Measurements from ENCODE around the gene CAMSAP1. TPM values are rescaled to one million over a fixed set of nuclear protein-coding genes. Genes with fewer than 3 reads are reported as not detected.

CAMSAP1 gene
- total and polyA plus RNA-seq, 9 of the 15 experiments (the other 6 are each of a cell fraction or from before 2014, with no cell fraction given): 1.5 to 28.8 (median 14.3) TPM

DNA sequence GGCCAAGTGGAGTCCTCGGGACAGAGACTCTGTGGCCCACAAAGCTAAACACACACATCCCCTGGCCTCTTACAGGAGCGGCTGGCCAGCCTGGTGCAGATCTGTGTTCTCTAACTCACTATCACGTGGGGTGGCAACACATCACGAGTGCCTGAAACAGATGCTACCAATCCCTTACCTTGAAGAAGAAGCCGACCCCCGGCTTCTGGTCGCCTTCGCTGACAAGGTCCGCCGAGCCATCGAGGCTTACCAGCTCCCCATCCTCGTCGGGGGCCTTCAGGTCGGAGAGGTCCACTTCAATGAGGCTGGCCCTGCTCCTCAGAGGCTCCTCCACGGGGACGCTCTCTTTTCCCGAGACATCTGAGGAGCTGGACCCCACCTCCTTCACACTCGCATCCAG lies 86.7 kb downstream of the CAMSAP1 start:
- intact Hi-C loops (cut with micrococcal nuclease) (no loop called here), in situ Hi-C loops (cut with MboI) (no loop called here)
- DNase-seq (ENCODE audit: extremely low read depth in 1 of 4, low spot score in 3 of 4) (no peak), ATAC-seq (no peak), FAIRE-seq (no peak)
- Histone ChIP-seq H3K9me1 (ENCODE audit: control insufficient read depth, insufficient read depth, low read length) (peaks cover 7% of the 10 kb centered on the region), H4K20me1 (replicated peaks; ENCODE audit: control insufficient read depth, insufficient read depth, low read length) (no peaks in the 10 kb centered on the region), H3K4me1 (replicated peaks in 1 of 2; ENCODE audit: control insufficient read depth in 2 of 2, insufficient read depth in 2 of 2, low read length in 2 of 2) (peaks cover 0 to 3% of the 10 kb centered on the region in 2 experiments; a peak in 1 of 5 replicates), H2AFZ (ENCODE audit: low read depth, low read length) (no peak overlapping the region), H3K4me3 (no peak overlapping the region), H3K9me3 (replicated peaks; ENCODE audit: control insufficient read depth, insufficient read depth, low read depth, low read length) (no peaks in the 10 kb centered on the region), H3K36me3 (ENCODE audit: control insufficient read depth, insufficient read depth, low read length) (peaks cover 88% of the 10 kb centered on the region; the same call in 2 of the 3 replicates), H3K9ac (ENCODE audit: insufficient read depth in 1 of 2, low read depth in 2 of 2, low read length in 2 of 2) (no peak overlapping the region), H3K27ac (ENCODE audit: extremely low read depth, low read depth, low read length) (no peak overlapping the region), H3K27me3 (ENCODE audit: control insufficient read depth in 2 of 2, insufficient read depth in 2 of 2, low read length in 2 of 2) (no peaks in the 10 kb centered on the region), H3K79me2 (ENCODE audit: control insufficient read depth, insufficient read depth, low read length) (no peaks in the 10 kb centered on the region), H3K4me2 (ENCODE audit: insufficient read depth, low read length) (no peak overlapping the region)
- WGBS (ENCODE audit: insufficient coverage, low coverage, missing lambda C conversion rate): 94% methylated on average over 15 of the region's 18 CpGs
- POLR2A ChIA-PET: no interaction called here
- no TSS peak for BruUV-seq (replicated peaks)
- CTCF ChIA-PET (ENCODE audit: low intra/inter-chr PET ratio): no interaction called here
- no peak for TF ChIP-seq ZKSCAN8 (CRISPR knock-in tag; IDR thresholded peaks at IDR 0.05)
- TF ChIP-seq, protein P1, sequence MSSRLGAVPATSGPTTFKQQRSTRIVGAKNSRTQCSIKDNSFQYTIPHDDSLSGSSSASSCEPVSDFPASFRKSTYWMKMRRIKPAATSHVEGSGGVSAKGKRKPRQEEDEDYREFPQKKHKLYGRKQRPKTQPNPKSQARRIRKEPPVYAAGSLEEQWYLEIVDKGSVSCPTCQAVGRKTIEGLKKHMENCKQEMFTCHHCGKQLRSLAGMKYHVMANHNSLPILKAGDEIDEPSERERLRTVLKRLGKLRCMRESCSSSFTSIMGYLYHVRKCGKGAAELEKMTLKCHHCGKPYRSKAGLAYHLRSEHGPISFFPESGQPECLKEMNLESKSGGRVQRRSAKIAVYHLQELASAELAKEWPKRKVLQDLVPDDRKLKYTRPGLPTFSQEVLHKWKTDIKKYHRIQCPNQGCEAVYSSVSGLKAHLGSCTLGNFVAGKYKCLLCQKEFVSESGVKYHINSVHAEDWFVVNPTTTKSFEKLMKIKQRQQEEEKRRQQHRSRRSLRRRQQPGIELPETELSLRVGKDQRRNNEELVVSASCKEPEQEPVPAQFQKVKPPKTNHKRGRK (tag; IDR thresholded peaks at IDR 0.05): no peak
- TF ChIP-seq, protein P2, sequence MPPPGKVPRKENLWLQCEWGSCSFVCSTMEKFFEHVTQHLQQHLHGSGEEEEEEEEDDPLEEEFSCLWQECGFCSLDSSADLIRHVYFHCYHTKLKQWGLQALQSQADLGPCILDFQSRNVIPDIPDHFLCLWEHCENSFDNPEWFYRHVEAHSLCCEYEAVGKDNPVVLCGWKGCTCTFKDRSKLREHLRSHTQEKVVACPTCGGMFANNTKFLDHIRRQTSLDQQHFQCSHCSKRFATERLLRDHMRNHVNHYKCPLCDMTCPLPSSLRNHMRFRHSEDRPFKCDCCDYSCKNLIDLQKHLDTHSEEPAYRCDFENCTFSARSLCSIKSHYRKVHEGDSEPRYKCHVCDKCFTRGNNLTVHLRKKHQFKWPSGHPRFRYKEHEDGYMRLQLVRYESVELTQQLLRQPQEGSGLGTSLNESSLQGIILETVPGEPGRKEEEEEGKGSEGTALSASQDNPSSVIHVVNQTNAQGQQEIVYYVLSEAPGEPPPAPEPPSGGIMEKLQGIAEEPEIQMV (tag; conservative IDR thresholded peaks at IDR 0.05; ENCODE audit: low read depth): no peak
- TF ChIP-seq, protein P3, sequence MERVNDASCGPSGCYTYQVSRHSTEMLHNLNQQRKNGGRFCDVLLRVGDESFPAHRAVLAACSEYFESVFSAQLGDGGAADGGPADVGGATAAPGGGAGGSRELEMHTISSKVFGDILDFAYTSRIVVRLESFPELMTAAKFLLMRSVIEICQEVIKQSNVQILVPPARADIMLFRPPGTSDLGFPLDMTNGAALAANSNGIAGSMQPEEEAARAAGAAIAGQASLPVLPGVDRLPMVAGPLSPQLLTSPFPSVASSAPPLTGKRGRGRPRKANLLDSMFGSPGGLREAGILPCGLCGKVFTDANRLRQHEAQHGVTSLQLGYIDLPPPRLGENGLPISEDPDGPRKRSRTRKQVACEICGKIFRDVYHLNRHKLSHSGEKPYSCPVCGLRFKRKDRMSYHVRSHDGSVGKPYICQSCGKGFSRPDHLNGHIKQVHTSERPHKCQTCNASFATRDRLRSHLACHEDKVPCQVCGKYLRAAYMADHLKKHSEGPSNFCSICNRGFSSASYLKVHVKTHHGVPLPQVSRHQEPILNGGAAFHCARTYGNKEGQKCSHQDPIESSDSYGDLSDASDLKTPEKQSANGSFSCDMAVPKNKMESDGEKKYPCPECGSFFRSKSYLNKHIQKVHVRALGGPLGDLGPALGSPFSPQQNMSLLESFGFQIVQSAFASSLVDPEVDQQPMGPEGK (CRISPR knock-in tag; IDR thresholded peaks at IDR 0.05; ENCODE audit: borderline replicate concordance): no peak
- no peak for TF ChIP-seq SRSF7 (optimal IDR thresholded peaks at IDR 0.05; ENCODE audit: low read depth, low read length)
- TF ChIP-seq RHOXF2B (CRISPR knock-in tag; conservative IDR thresholded peaks at IDR 0.05): no peak
- TF ChIP-seq, protein P4, sequence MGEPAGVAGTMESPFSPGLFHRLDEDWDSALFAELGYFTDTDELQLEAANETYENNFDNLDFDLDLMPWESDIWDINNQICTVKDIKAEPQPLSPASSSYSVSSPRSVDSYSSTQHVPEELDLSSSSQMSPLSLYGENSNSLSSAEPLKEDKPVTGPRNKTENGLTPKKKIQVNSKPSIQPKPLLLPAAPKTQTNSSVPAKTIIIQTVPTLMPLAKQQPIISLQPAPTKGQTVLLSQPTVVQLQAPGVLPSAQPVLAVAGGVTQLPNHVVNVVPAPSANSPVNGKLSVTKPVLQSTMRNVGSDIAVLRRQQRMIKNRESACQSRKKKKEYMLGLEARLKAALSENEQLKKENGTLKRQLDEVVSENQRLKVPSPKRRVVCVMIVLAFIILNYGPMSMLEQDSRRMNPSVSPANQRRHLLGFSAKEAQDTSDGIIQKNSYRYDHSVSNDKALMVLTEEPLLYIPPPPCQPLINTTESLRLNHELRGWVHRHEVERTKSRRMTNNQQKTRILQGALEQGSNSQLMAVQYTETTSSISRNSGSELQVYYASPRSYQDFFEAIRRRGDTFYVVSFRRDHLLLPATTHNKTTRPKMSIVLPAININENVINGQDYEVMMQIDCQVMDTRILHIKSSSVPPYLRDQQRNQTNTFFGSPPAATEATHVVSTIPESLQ (CRISPR knock-in tag; IDR thresholded peaks at IDR 0.05): no peak
- TF ChIP-seq NRF1 (conservative IDR thresholded peaks at IDR 0.05 in 1 of 2, IDR thresholded peaks at IDR 0.05 in 1 of 2): no peak
- no peak for TF ChIP-seq TARDBP (IDR thresholded peaks at IDR 0.05)
- TF ChIP-seq SIN3A (IDR thresholded peaks at IDR 0.05; ENCODE audit: borderline replicate concordance in 2 of 2, control insufficient read depth in 1 of 2, low read depth in 2 of 2, low read length in 2 of 2): no peak
- TF ChIP-seq TEAD2 (tag; IDR thresholded peaks at IDR 0.05): no peak
- no peak for TF ChIP-seq MAFF (IDR thresholded peaks at IDR 0.05; ENCODE audit: low read length)
- no peak for TF ChIP-seq RAD51 (IDR thresholded peaks at IDR 0.05; ENCODE audit: borderline replicate concordance, low read depth)
